GM19035 (cell line): Measurements from ENCODE around the gene SHROOM1.

ENCODE experiments used
- ATAC-seq: cut with Tn5 transposase; IDR thresholded peaks from one replicate; pipeline ENCODE4 v1.9.1; 2021; ENCODE audit not compliant: unreplicated experiment

Gene SHROOM1

DNA sequence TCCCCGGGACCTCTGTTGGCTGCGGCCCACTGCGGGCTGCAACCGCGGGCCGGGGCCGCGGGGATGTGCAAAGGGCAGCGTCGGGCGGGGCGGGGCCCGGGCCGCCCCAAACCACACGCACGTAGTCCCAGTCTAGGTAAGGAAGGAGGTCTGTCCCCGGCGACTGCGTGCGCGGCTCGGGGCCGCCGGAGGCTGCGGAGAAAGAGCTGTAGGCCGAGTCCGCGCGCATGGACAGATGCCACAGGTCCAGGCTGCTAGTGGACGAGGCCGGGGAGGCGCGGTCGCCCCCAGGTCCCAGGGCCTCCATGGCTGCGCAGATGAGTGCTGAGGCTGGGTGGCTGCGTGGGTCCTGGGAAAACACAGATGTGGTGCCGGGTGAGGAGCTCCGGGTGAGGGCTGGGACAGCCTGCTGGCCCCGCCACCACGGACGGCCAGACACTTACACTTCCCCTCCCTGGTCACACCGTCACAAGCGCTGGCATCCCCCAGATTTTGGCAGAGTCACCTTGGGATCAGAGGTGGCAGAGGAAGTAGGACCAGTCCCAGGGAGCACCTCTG is 4.5 kb downstream of the SHROOM1 start:
- ATAC-seq, result no peak

DNA sequence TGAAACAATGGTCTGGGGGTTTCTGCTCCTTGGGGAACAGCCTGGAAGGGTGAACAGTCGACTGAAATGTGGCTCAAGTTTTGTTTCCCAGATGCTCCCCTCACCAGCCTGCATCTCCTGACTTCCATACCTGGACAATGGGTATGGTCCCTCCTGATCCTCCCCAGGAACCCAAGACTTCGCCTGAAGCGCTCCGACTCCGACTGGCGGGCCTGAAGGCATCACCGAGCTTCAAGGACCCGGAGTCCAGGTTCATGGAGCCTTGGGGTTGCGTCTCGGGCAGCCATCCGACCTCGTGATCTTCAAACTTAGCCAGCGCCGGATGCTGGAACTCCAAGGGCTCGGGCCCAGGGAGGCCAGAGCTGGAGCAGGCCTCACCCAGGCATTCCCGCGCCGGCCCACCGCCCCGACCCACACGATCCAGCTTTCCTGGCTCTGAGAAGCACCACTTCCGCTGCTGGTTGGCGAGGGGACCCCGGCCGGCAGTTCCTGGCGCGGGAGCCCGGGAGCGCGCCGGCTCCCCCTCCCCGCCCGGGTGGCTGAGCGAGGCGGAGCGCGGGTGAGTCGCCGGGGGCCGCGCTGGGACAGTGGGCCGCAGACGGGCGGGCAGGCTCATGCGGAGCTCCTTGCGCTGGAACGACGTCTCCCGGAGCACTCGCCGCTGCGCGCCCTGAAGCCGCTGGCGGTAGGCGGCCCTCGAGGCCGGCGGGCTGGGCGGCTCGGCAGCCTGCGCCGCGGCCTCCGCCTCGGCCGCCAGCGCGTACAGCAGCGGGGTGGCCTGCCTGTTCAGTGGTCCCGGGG is 5.2 kb downstream of the SHROOM1 start:
- no peak for ATAC-seq

DNA sequence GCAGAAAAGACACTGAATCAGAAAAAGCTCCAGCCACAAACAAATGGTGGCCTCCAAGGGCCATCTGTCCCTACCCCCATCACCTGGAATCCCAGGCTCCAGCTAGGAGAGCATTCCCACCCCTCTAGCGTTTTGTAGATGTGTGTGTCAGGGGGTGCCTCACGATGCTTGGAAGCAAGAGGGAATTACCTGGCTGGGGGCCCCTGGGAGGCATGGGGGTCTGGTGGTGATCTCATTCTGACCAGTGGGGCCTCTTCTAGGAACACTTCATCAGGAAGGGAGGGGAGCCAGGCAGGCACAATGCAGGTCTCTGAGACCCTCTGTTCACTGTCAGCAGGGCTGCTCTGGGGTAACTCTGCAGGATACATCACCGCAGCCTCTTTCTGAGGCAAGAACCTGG is 6.0 kb downstream of the SHROOM1 start:
- no peak for ATAC-seq

DNA sequence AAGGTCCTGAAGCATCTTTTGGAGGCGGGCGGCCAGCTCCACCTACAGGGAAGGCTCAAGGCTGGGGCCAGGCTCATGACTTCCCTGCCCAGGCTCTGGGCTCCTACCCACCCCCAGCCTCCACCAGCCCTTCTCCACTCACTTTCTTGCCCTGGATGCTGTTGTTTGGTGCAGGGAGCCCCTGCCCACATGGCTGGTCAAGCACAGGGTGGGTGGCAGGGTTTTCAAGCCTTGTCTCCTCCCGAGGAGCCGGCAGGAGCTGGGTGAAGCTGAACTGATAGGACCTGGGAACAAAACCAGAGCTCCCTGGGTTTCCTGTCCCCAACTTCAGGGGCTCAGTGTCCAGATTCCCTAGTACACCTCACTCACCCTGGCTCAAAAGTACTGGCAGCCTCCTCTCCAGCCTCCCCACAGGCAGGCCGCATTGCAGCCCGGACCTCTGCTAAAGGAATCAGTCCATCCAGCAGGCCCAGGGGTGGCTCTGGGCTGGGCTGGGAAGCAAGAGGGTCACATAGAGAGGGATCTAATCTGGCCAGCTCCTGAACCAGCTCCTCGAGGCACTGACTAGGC is 6.9 kb downstream of the SHROOM1 start:
- ATAC-seq, result no peak

DNA sequence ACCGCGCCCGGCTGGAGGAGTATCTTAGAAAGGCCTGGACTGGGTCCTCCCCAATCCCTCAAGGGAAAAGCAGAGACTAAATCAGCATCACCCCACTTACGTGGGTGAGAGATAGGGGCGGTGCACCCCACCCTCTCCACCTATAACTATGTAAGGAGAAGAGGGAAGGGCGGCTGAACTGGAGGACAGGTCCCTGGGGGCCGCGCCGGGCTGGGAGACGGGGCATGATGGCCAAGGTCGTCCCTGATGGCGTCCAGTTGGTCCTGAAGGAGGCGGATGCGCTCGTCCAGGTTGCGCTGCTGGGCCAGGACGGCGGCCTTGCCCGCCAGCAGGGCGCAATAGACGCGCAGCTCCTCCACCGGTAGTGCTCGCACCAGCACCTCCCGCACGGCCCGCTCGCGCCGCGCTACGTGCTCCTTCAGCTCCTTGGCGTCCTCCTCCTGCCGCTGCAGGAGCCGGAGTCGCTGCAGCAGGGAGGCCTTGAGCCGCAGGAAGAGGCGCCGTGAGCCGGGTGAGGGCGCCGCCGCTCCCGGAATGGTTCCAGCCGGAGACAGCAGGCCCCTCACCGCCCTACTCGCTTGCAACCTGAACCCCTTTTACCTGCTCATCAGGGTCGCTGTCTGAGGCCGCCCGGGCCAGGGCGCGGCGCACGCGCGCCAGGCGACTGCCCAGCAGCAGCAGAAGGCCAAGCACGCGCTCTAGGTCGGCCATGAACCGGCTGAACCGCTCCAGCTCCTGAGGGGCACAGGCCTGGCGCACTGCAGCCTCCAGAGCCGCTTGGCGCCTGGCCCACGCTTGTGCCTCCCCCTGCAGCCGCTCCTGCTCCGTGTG is 7.6 kb downstream of the SHROOM1 start:
- no peak for ATAC-seq

DNA sequence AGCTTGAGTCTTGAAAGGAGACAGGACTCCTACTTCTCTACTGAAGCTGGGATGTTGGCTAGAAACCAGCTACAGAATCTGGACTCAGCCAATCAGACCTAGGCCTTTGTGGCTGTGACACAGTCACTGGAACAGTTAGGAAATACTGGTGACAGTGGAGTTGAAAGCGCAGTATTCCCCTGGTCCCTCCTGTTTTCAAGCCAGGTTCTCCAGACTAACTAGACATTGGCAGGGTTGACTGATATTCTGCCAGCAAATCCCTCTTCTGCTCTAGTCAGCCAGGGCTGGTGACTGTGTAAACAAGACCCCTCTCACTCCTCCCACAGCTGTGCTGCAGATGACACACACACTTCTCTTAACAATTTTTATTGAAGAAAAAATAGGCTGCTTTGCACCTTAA is 8.7 kb downstream of the SHROOM1 start:
- no peak for ATAC-seq

DNA sequence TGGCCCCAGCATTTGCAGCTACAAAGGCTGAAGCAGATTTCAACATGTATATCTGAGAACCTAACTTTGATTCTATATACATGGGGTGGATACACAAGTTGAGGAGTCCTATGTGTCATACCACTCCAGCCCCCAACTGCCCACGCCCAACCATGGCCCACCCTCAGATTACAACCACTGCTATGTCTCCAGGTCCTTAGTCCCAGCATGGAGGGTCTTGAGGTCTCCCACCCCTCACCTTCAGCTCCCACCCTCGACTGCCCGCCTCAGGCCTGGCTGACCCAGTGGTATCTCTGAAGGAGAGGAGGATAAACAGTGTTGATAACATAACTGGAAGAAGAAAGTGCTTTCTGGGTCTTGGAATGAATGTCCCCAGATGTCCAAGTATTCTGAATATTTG is 9.1 kb downstream of the SHROOM1 start:
- no peak for ATAC-seq

DNA sequence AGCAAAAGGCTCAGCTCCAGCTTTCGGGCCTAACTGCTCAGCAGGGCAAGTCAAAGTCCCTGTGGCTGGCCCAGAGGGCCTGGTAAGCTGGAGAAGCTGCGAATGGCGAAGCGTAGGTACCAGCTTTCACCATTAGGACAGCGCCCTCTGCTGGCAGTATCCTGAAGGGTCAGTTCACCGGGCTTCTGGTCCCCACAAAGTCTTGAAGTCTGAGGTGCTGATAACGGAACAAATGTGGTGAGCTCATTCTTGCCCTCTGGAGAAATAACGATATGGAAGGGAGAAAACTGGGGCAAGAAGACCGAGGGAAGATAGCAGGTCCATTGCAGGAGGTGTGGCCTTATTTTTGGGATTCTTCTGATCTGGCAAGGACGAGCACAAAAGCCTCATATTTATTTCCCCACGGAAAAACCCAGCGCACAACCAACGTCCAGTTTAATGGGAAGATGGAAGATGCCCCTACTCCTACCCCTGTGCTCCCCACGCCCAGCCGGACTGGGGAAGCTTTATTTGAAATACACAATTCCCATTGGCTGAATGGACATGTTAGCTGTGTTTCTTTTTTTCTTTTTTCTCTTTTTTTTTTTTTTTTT is 10.2 kb downstream of the SHROOM1 start:
- peak; percentile 90 for ATAC-seq

DNA sequence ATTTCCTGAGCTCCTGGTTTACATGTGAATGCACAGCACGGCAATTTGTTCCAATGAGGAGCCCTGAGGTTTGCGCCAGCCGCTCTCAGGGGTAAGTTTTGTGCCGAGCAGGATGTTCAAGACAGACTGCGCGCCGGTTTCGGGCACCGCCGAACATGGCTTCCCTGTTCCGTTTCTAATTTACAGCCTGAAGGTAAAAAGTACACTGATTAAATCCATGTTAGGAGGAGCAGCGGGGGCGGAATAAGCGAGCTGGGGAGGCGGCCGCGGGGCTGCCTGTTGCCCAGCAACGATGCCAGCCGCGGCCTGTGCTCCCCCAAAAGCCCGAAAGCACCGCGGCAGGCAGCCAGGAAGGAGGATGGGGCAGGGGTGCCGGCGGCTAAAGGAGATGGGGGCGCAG is 11.0 kb downstream of the SHROOM1 start:
- no peak for ATAC-seq

DNA sequence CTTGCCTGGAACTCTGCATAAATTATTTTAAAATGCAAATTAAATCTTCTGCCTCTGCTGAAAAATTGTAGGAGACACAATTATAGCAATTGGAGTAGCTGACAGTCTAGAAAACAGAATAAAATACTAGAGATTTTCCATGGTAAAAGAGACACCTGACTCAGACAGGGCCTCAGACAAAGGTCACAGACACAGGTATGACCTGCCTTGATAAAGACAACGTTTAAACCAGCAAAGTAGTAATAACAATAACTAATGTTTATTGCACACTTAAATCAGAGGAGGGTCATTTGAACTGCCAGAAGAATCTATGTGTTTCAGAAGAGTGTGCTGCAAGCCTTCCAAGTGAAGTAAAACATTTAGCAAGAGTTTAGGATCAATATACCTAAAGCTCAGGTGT is 13.4 kb downstream of the SHROOM1 start:
- ATAC-seq, result no peak

DNA sequence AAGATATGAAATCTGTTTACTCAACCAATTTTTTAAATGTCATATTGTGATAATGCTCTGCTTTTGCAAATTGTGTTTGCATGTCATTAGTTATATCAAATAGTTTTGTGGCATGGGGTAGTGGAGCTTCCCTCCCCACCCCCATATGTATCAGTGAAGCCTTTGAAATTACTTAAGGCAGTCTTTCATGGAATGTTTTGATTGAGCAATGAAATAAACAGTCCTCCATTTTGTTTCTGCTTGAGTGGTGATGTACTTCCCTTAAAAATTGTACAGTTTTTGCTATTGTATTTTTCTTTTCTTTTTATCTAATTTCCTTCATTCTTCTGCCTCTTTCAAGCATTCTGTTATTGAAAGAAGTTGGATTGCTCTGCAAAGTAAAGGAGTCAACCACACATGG is 13.9 kb downstream of the SHROOM1 start:
- no peak for ATAC-seq

DNA sequence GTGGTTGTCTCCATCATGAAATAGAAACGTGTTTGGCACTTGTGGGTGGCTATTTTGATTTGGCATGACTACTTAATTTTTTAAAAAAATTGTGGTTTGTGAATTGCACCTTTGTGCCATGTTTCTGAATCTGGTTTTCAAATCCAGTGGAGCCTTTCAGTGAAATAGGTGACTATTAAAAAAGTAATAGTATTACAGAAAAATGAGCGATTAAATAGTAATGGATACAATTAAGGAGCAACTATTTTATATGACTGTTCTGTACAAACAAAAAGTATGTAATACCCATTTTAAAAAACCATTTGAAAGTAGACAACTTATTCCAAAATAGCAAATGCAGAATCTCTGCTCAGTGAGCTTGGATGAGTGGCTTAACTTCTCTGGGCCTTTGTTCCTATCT is 14.4 kb downstream of the SHROOM1 start:
- no peak for ATAC-seq

DNA sequence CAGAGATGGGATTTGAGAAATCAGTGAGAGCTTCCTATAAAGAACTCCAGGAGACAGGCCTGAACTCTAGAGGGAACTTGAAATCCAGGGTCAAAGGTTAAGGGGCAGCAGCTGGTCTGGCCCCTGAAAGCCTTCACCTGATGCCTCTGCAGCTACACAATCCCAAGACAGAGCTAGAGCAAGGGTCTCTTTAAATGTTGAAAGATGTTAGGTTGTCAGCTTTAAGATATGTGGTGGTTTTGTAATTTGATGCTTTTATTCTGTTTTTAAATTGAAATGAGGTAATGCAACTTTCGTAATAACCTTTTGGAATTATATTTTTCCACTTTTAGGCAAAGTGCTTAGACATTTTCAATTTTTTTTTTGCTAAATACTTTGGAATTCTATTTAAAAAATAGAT is 15.0 kb downstream of the SHROOM1 start:
- no peak for ATAC-seq

DNA sequence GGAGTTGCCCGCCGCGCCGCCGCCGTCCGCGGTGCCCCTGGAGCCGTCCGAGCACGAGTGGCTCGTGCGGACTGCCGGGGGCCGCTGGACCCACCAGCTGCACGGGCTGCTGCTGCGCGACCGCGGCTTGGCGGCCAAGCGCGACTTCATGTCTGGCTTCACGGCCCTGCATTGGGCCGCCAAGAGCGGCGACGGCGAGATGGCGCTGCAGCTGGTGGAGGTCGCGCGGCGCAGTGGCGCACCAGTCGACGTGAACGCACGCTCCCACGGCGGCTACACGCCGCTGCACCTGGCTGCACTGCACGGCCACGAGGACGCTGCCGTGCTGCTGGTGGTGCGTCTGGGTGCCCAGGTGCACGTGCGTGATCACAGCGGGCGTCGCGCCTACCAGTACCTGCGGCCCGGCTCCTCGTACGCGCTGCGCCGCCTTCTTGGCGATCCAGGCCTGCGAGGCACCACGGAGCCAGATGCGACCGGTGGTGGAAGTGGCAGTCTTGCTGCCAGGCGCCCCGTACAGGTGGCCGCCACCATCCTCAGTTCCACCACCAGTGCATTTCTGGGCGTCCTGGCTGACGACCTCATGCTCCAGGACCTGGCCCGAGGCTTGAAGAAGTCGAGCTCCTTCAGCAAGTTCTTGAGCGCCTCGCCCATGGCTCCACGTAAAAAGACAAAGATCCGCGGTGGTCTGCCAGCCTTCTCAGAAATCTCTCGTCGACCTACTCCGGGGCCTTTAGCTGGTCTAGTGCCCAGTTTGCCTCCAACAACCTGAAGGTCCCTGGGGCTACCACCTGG is 15.7 kb downstream of the SHROOM1 start:
- ATAC-seq, result no peak

DNA sequence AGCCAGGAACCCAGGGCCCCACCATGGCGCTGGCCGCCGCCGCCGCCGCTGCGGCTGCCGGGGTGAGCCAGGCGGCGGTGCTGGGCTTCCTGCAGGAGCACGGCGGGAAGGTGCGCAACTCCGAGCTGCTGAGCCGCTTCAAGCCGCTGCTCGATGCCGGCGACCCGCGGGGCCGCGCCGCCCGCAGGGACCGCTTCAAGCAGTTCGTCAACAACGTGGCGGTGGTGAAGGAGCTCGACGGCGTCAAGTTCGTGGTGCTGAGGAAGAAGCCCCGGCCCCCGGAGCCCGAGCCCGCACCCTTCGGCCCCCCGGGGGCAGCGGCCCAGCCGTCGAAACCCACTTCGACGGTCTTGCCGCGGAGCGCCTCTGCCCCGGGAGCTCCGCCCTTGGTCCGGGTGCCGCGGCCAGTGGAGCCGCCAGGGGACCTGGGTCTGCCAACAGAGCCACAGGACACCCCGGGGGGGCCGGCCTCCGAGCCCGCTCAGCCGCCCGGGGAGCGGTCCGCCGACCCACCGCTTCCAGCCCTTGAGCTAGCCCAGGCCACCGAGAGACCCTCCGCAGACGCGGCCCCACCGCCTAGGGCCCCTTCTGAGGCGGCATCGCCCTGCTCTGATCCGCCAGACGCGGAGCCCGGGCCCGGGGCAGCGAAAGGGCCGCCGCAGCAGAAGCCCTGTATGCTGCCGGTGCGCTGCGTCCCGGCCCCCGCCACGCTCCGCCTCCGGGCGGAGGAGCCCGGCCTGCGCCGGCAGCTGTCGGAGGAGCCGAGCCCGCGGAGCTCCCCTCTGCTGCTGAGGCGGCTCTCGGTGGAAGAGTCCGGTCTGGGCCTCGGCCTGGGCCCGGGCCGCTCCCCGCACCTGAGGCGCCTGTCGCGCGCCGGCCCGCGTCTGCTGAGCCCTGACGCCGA is 16.6 kb downstream of the SHROOM1 start:
- ATAC-seq, result no peak

DNA sequence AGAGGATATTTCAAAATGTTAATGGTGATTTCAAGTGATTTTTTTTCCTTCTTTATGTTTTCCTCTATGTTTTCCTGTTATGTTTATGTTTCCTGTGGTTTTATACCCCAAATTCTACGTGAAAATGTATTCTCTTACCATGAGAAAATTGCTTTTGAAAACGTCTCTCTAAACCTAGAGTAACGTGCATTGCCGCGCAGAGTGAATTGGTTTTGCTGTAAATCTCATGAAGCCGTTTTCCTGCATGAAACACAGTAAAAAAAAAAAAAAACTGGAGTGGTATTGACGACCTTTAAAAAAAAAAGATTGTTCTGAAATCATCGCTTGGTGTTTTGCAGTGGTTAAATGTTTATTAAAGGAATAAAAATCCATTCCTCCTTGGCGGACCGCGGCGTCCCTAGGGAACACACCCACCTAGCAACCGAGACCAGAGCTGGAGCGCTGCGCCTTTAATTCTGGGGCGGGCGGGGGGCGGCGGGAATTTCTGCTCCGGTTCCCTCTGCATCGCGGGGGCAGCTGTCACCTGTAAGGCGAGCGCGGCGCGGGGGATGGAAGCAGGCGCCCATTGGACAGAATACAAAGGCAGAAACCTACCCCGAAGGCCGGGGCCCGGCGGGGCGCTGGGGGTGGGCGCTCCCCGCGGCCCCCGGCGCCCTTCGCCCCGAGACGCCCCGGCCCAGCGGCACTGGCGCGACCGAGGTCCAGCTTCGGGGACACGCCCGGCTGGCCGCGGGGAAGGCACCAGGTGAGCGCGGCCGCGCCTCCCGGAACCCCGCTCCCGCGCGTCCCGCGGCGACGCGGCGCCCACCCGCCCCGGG is 17.5 kb downstream of the SHROOM1 start, which contains the start of gene SOWAHA:
Gene SOWAHA (plus strand): TSS at position 522 of the 818 bp plus-strand sequence. CDS start 320 bp downstream, outside the sequence.
- no peak for ATAC-seq

DNA sequence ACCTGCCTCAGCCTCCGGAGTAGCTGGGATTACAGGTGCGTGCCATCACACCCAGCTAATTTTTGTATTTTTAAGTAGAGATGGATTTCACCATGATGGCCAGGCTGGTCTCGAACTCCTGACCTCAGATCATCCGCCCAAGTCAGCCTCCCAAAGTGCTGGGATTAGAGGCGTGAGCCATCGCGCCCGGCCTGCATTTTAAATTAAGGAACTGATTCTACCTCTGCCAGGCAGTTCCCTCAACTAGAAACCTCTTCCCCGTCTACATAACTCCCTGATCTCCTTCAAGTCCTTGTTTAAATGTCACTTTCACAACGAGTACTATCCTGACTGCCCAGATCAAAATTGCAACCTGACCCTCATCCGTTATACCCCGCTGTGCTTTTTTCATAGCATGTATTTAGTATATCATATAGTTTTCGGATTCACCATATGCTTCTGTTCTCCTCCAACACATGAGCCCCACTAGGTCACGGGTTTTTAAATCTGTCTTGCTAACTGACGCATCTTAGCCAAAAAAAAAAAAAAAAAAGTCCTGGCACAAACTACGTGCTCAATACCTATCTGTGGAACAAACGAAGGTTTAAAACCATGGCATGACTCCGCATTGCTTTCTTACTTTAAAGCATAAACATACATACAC is 18.2 kb downstream of the SHROOM1 start:
- no peak for ATAC-seq

DNA sequence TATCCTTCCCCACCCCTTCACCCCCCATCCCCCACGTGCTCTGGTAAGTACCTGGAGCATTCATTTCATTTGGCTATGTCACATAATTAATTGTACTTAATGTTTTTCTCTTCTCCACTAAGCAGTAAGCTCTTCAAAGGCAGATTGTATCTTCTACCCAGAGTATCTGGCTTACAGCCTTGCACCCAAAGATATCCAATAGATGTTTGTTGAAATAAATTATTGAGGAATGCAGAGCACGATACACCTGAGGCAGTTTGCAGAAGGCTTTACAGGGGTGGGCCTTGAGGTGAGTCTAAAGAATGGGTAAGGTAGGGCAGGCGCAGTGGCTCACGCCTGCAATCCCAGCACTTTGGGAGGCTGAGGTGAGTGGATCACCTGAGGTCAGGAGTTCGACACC is 19.8 kb downstream of the SHROOM1 start:
- no peak for ATAC-seq
